Left lung (tissue), 10 donors: ENCODE measurements around the gene TSGA10IP. TPM values are rescaled to one million over a fixed set of nuclear protein-coding genes. Genes with fewer than 3 reads are reported as not detected.

Experiments
- ATAC-seq: fragments of 200-7000 bp; cut with Tn5 transposase; one replicate; pipeline ENCODE4 v1.9.1; 2020; ENCODE audit warnings: moderate library complexity
- DNase-seq, 4 donors: peaks; one replicate each; pipeline ENCODE4 v3.0.0-alpha.2; 2013 to 2020
- H3K27ac ChIP-seq, 2 donors: fragments of 200-600 bp; sonication (generic) in 1 of 2; one replicate each; pipeline versions ENCODE4 v1.5.0 to v1.8.0; 2020 to 2021
- H3K27me3 ChIP-seq, 2 donors: fragments of 200-600 bp; sonication (generic) in 1 of 2; one replicate each; pipeline versions ENCODE4 v1.5.0 to v1.8.0; 2020 to 2021
- H3K36me3 ChIP-seq, 2 donors: fragments of 200-600 bp; sonication (generic) in 1 of 2; one replicate each; pipeline versions ENCODE4 v1.5.0 to v1.8.0; 2020 to 2021
- H3K4me1 ChIP-seq, 2 donors: fragments of 200-600 bp; one replicate each; pipeline ENCODE4 v1.8.0; 2021
- H3K4me3 ChIP-seq, 2 donors: fragments of 200-600 bp; sonication (generic) in 1 of 2; one replicate each; pipeline versions ENCODE4 v1.5.0 to v1.8.0; 2020 to 2021; ENCODE audit warnings: mild to moderate bottlenecking in 1 of 2
- H3K9me3 ChIP-seq, 2 donors: fragments of 200-600 bp; sonication (generic) in 1 of 2; one replicate each; pipeline versions ENCODE4 v1.5.0 to v1.8.0; 2020 to 2021
- CTCF ChIP-seq, 2 donors: fragments of 200-600 bp; sonication (generic) in 1 of 2; IDR thresholded peaks; one replicate each; pipeline versions ENCODE4 v1.5.0 to v1.8.0; 2021; ENCODE audit warnings: antibody characterized with exemption in 2 of 2
- intact Hi-C, 2 donors: fragments of 100-400 bp; cut with DNase I; formaldehyde crosslinking; loops; one replicate each; pipeline versions ENCODE4 v1.11.2 to v1.14.2; 2022
- polyA plus RNA-seq, 6 donors: library from polyadenylated mRNA; unstranded; fragments of 120-200 nt; gene quantifications; one replicate each; pipeline ENCODE4 v1.2.1, GENCODE V29; 2013; ENCODE audit not compliant: insufficient read length in 6 of 6
- total RNA-seq, 2 donors: library from RNA; stranded (reverse); fragmentation: NEBNext Ultra II Directional; extraction: Animal tissue kit (Norgen Biotek cat#: 25700); gene quantifications; one replicate each; pipeline ENCODE4 v1.2.1, GENCODE V29; 2021
- donor health status: DM: no; HTN: yes; CAD: no.
- donor health status: DM: no; HTN: no; CAD: no.

The TSGA10IP gene
- total and polyA plus RNA-seq, 8 donors = 0.26 to 1.0 (median 0.79) TPM; not detected in 3

GRCh38 chr11:65937766-65938165 is 7.5 kb upstream of the TSGA10IP start:
- Histone ChIP-seq H3K4me1 (peaks cover 0 to 19% of the 10 kb centered on the region in 2 donors), H3K27ac (no peak overlapping the region), H3K27me3 (peaks cover 0 to 10% of the 10 kb centered on the region in 2 donors), H3K36me3 (no peaks in the 10 kb centered on the region), H3K9me3 (no peaks in the 10 kb centered on the region), H3K4me3 (no peak overlapping the region)
- TF ChIP-seq CTCF (IDR thresholded peaks at IDR 0.05) = no peak
- intact Hi-C loops = no loop called here
- ATAC-seq (no peak), DNase-seq (no peak)

- Histone ChIP-seq H3K9me3 (no peaks in the 10 kb centered on the region), H3K36me3 (no peaks in the 10 kb centered on the region), H3K27me3 (no peaks in the 10 kb centered on the region), H3K27ac (peak overlapping the region in 1 of 2 donors; percentile 88), H3K4me3 (no peak overlapping the region), H3K4me1 (peaks cover 0 to 19% of the 10 kb centered on the region in 2 donors)
- DNase-seq = peak in 1 of 4 donors; percentile 14
- no peak for TF ChIP-seq CTCF (IDR thresholded peaks at IDR 0.05)
- ATAC-seq = peak; percentile 23
- intact Hi-C loops = no loop called here
Measured at GRCh38 chr11:65941720-65942310, 3.5 kb upstream of the TSGA10IP start.

- DNase-seq (no peak), ATAC-seq (no peak)
- Histone ChIP-seq H3K4me1 (peaks cover 0 to 19% of the 10 kb centered on the region in 2 donors), H3K27ac (no peak overlapping the region), H3K4me3 (no peak overlapping the region), H3K27me3 (peaks cover 0 to 6% of the 10 kb centered on the region in 2 donors), H3K36me3 (no peaks in the 10 kb centered on the region), H3K9me3 (no peaks in the 10 kb centered on the region)
- intact Hi-C loops = no loop called here
- TF ChIP-seq CTCF (IDR thresholded peaks at IDR 0.05) = no peak
Measured at GRCh38 chr11:65942531-65942930, 2.7 kb upstream of the TSGA10IP start.

- Histone ChIP-seq H3K4me3 (no peak overlapping the region), H3K27me3 (peaks cover 0 to 10% of the 10 kb centered on the region in 2 donors), H3K36me3 (no peaks in the 10 kb centered on the region), H3K9me3 (no peaks in the 10 kb centered on the region), H3K4me1 (peaks cover 0 to 19% of the 10 kb centered on the region in 2 donors), H3K27ac (no peak overlapping the region)
- TF ChIP-seq CTCF (IDR thresholded peaks at IDR 0.05) = no peak
- peak in 1 of 4 donors; percentile 31 for DNase-seq
- intact Hi-C loops = no loop called here
- no peak for ATAC-seq
Measured at GRCh38 chr11:65944191-65944590, 1.1 kb upstream of the TSGA10IP start.

GRCh38 chr11:65944767-65945166 is 513 bp upstream of the TSGA10IP start:
- intact Hi-C loops = no loop called here
- Histone ChIP-seq H3K9me3 (no peaks in the 10 kb centered on the region), H3K27ac (no peak overlapping the region), H3K4me1 (peaks cover 0 to 19% of the 10 kb centered on the region in 2 donors), H3K36me3 (no peaks in the 10 kb centered on the region), H3K27me3 (peaks cover 0 to 10% of the 10 kb centered on the region in 2 donors), H3K4me3 (no peak overlapping the region)
- DNase-seq (peak in 1 of 4 donors; percentile 42), ATAC-seq (no peak)
- no peak for TF ChIP-seq CTCF (IDR thresholded peaks at IDR 0.05)
